ENCODE measurements around the gene CTNNBL1. TPM values are rescaled to one million over a fixed set of nuclear protein-coding genes. Genes with fewer than 3 reads are reported as not detected.

The CTNNBL1 gene
- total RNA-seq, 1 experiment from 2014 or later = 45.2 TPM

DNA sequence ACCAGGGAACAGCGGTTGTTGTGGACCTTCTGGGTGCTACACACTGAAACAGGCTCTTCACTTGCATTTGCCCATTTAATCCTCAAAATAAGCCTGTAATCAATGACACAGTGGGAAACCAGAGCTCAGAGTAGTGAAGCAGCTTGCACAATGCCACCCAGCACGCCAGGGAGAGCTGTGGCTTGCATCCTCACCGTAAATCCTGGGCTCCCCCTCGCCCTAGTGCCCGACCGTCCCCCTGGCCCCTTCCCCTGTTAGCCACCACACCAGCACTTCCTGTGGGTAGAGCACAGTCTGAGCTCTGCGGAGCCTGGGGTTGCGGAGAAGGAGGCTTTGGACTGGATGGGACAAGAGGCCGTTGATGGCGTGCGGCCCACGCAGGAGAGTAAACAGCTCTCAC is 223.6 kb downstream of the CTNNBL1 start:
- ChIA-PET POLR2A (interaction anchor here (0.6 kb wide), 1 partner anchor 170 kb away, joined by 3 read pairs; no protein-coding TSS in a partner anchor), CTCF (interaction anchor here (0.6 kb wide), 1 partner anchor 690 kb away, joined by 3 read pairs; no protein-coding TSS in a partner anchor)
- TF ChIP-seq, protein P1, sequence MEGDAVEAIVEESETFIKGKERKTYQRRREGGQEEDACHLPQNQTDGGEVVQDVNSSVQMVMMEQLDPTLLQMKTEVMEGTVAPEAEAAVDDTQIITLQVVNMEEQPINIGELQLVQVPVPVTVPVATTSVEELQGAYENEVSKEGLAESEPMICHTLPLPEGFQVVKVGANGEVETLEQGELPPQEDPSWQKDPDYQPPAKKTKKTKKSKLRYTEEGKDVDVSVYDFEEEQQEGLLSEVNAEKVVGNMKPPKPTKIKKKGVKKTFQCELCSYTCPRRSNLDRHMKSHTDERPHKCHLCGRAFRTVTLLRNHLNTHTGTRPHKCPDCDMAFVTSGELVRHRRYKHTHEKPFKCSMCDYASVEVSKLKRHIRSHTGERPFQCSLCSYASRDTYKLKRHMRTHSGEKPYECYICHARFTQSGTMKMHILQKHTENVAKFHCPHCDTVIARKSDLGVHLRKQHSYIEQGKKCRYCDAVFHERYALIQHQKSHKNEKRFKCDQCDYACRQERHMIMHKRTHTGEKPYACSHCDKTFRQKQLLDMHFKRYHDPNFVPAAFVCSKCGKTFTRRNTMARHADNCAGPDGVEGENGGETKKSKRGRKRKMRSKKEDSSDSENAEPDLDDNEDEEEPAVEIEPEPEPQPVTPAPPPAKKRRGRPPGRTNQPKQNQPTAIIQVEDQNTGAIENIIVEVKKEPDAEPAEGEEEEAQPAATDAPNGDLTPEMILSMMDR (IDR thresholded peaks at IDR 0.05; ENCODE audit: unreplicated experiment) = no peak
- Mint-ChIP-seq H3K36me3 (ENCODE audit: insufficient read depth, unreplicated experiment) (no peaks in the 10 kb centered on the region), H3K27ac (ENCODE audit: low read depth, unreplicated experiment) (no peak overlapping the region), H3K4me1 (ENCODE audit: insufficient read depth, unreplicated experiment) (peaks cover 35% of the 10 kb centered on the region), H3K9me3 (ENCODE audit: unreplicated experiment) (no peaks in the 10 kb centered on the region), H3K27me3 (ENCODE audit: insufficient read depth, unreplicated experiment) (no peaks in the 10 kb centered on the region), H3K4me3 (ENCODE audit: unreplicated experiment) (no peak overlapping the region)
- intact Hi-C loops (cut with micrococcal nuclease) = no loop called here
- DNase-seq (ENCODE audit: unreplicated experiment) = no peak
- BruUV-seq (replicated peaks) = no TSS peak

DNA sequence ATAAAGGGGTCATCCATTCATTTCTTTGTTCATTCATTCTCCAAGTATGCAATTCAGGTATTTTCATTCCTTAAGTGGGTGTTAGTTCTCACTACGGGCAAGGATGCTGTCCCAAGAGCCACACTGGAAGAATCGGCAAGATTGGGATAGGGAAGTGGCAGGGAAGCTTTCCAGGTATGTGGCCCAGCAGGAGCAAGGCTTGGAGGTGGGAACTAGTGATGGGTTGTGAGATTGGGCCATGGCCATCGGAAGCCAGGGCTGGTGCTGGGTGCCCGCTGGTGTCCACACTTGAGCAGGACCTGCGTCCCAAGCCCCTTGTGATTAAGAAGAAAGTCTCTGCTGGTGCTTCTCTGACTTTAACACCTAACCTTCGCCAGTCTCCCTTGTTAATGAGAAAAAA is 224.2 kb downstream of the CTNNBL1 start:
- no peaks in the 10 kb centered on the region for H3K27me3 Mint-ChIP-seq (ENCODE audit: insufficient read depth, unreplicated experiment)

DNA sequence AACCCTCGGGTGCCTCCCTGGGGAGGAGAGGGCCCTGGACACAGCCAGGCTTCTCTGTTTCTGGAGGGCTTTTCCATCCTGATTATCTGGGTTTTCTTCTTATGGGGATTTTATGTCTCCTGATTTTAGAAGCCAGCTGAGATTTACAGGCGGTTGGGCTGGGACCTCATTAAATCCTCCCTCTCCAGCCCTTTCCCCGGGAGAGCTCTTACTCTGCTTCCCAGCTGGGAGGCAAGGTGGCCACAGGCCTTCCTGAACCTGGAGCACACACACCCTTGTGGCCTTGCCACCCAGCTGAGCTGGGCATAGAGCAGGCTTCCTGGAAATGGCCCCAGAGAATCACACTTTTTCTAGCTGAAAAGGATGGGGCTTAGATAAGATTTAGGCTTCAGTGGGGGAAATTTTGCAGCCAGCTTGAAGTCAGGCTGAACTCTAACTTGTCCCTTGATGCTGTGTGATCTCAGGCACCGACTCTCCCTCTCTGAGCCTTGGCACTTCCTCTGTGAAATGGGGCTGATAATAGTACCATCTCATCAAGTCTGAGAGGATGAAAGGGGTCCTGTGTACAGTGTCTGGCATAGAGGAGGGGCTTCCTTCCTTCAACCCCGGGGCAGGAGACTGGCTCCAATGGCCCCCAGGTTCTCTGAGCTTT is 225.7 kb downstream of the CTNNBL1 start:
- TF ChIP-seq, protein P1 (IDR thresholded peaks at IDR 0.05; ENCODE audit: unreplicated experiment) = no peak
- H3K36me3 Mint-ChIP-seq (ENCODE audit: insufficient read depth, unreplicated experiment) = no peaks in the 10 kb centered on the region
- ChIA-PET POLR2A (no interaction called here), CTCF (interaction anchor here (0.7 to 1.2 kb wide), 2 partner anchors 9 to 302 kb away, joined by 3 read pairs; no protein-coding TSS in a partner anchor)
- no peak overlapping the region for H3K4me3 Mint-ChIP-seq (ENCODE audit: unreplicated experiment)
- H3K9me3 Mint-ChIP-seq (ENCODE audit: unreplicated experiment) = no peaks in the 10 kb centered on the region
- H3K27ac Mint-ChIP-seq (ENCODE audit: low read depth, unreplicated experiment) = no peak overlapping the region
- H3K27me3 Mint-ChIP-seq (ENCODE audit: insufficient read depth, unreplicated experiment) = no peaks in the 10 kb centered on the region
- peaks cover 18% of the 10 kb centered on the region for H3K4me1 Mint-ChIP-seq (ENCODE audit: insufficient read depth, unreplicated experiment)
- DNase-seq (ENCODE audit: unreplicated experiment) = no peak
- BruUV-seq (replicated peaks) = no TSS peak
- intact Hi-C loops (cut with micrococcal nuclease) = no loop called here

More for the DNA sequence above, 224.2 kb downstream of the CTNNBL1 start:
- Mint-ChIP-seq H3K27ac (ENCODE audit: low read depth, unreplicated experiment) (no peak overlapping the region), H3K4me1 (ENCODE audit: insufficient read depth, unreplicated experiment) (peaks cover 29% of the 10 kb centered on the region), H3K9me3 (ENCODE audit: unreplicated experiment) (no peaks in the 10 kb centered on the region), H3K36me3 (ENCODE audit: insufficient read depth, unreplicated experiment) (no peaks in the 10 kb centered on the region), H3K4me3 (ENCODE audit: unreplicated experiment) (no peak overlapping the region)
- CTCF ChIA-PET = interaction anchor here (1.2 kb wide), 1 partner anchor 8 kb away, joined by 3 read pairs; no protein-coding TSS in a partner anchor
- POLR2A ChIA-PET = interaction anchor here (0.6 kb wide), 1 partner anchor 171 kb away, joined by 3 read pairs; no protein-coding TSS in a partner anchor
- no TSS peak for BruUV-seq (replicated peaks)
- TF ChIP-seq, protein P1 (IDR thresholded peaks at IDR 0.05; ENCODE audit: unreplicated experiment) = no peak
- no peak for DNase-seq (ENCODE audit: unreplicated experiment)
- intact Hi-C loops (cut with micrococcal nuclease) = no loop called here

DNA sequence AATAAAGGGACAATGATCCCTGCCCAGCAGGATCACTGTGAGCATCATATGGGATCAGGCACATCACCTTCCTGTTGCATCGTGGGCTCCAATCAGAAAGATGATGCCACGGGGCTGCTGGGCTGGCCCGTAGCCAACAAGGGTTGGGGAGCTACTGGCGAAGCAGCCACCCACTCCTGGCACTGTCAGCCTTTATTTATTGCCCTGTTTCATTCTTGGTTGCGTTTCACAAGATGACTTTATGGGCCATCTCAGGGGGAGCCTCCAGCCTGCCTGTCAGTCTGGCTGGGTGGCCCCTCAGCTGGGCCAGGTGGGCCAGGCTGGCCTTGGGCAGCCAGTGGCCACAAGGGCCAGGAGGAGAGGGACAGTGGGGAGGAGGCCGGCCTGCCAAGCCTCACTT is 226.4 kb downstream of the CTNNBL1 start:
- no peaks in the 10 kb centered on the region for H3K27me3 Mint-ChIP-seq (ENCODE audit: insufficient read depth, unreplicated experiment)
- intact Hi-C loops (cut with micrococcal nuclease) = no loop called here
- TF ChIP-seq, protein P1 (IDR thresholded peaks at IDR 0.05; ENCODE audit: unreplicated experiment) = no peak
- CTCF ChIA-PET = interaction anchor here (0.5 kb wide), 1 partner anchor 263 kb away, joined by 4 read pairs; no protein-coding TSS in a partner anchor
- POLR2A ChIA-PET = no interaction called here
- H3K36me3 Mint-ChIP-seq (ENCODE audit: insufficient read depth, unreplicated experiment) = no peaks in the 10 kb centered on the region
- DNase-seq (ENCODE audit: unreplicated experiment) = no peak
- H3K4me1 Mint-ChIP-seq (ENCODE audit: insufficient read depth, unreplicated experiment) = peaks cover 21% of the 10 kb centered on the region
- H3K9me3 Mint-ChIP-seq (ENCODE audit: unreplicated experiment) = no peaks in the 10 kb centered on the region
- BruUV-seq (replicated peaks) = no TSS peak
- H3K27ac Mint-ChIP-seq (ENCODE audit: low read depth, unreplicated experiment) = no peak overlapping the region
- no peak overlapping the region for H3K4me3 Mint-ChIP-seq (ENCODE audit: unreplicated experiment)
